ENCODE data around the gene ZNF460. TPM values are rescaled to one million over a fixed set of nuclear protein-coding genes. Genes with fewer than 3 reads are reported as not detected.

ZNF460 gene
- total RNA-seq, 1 donor from 2014 or later: 105 TPM

GRCh38 chr19:57308514-57308913, 28.2 kb downstream of the ZNF460 start:
- DNase-seq (ENCODE audit: low read depth): no peak
- H3K79me2 ChIP-seq (ENCODE audit: insufficient read depth, low read length): peaks cover 6% of the 10 kb centered on the region
- peaks cover 1% of the 10 kb centered on the region for H3K36me3 Mint-ChIP-seq (ENCODE audit: low read depth, unreplicated experiment)
- TF ChIP-seq, protein P1, sequence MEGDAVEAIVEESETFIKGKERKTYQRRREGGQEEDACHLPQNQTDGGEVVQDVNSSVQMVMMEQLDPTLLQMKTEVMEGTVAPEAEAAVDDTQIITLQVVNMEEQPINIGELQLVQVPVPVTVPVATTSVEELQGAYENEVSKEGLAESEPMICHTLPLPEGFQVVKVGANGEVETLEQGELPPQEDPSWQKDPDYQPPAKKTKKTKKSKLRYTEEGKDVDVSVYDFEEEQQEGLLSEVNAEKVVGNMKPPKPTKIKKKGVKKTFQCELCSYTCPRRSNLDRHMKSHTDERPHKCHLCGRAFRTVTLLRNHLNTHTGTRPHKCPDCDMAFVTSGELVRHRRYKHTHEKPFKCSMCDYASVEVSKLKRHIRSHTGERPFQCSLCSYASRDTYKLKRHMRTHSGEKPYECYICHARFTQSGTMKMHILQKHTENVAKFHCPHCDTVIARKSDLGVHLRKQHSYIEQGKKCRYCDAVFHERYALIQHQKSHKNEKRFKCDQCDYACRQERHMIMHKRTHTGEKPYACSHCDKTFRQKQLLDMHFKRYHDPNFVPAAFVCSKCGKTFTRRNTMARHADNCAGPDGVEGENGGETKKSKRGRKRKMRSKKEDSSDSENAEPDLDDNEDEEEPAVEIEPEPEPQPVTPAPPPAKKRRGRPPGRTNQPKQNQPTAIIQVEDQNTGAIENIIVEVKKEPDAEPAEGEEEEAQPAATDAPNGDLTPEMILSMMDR (IDR thresholded peaks at IDR 0.05; ENCODE audit: insufficient read depth, low read depth, low read length): no peak
- no peak for TF ChIP-seq EZH2 (IDR thresholded peaks at IDR 0.05; ENCODE audit: insufficient read depth, low read length)
- H2AFZ ChIP-seq (ENCODE audit: low read depth, low read length): no peak overlapping the region
- no peak overlapping the region for H3K27ac Mint-ChIP-seq (ENCODE audit: unreplicated experiment)
- H3K36me3 ChIP-seq (ENCODE audit: insufficient read depth, low read length): peaks cover 9% of the 10 kb centered on the region
- no peak overlapping the region for H3K4me3 ChIP-seq (ENCODE audit: insufficient read depth, low read depth, low read length)
- H3K4me3 Mint-ChIP-seq (ENCODE audit: unreplicated experiment): no peak overlapping the region
- peaks cover 2% of the 10 kb centered on the region for H3K27me3 Mint-ChIP-seq (ENCODE audit: low read depth, unreplicated experiment)
- H3K4me1 ChIP-seq (ENCODE audit: insufficient read depth, low read length): no peaks in the 10 kb centered on the region
- H3K27me3 ChIP-seq (ENCODE audit: insufficient read depth, low read length): no peaks in the 10 kb centered on the region
- no peak overlapping the region for H3K9ac ChIP-seq (ENCODE audit: low read length)
- no peak for FAIRE-seq
- H4K20me1 ChIP-seq (ENCODE audit: insufficient read depth, low read length): peaks cover 10% of the 10 kb centered on the region
- H3K4me1 Mint-ChIP-seq (ENCODE audit: low read depth, unreplicated experiment): peaks cover 6% of the 10 kb centered on the region
- no peaks in the 10 kb centered on the region for H3K9me3 Mint-ChIP-seq (ENCODE audit: unreplicated experiment)
- peaks cover 11% of the 10 kb centered on the region for H3K9me3 ChIP-seq (ENCODE audit: insufficient read depth, low read depth, low read length)
- no peak overlapping the region for H3K27ac ChIP-seq (ENCODE audit: low read depth, low read length)
- no peak overlapping the region for H3K4me2 ChIP-seq (ENCODE audit: low read length)

DNA sequence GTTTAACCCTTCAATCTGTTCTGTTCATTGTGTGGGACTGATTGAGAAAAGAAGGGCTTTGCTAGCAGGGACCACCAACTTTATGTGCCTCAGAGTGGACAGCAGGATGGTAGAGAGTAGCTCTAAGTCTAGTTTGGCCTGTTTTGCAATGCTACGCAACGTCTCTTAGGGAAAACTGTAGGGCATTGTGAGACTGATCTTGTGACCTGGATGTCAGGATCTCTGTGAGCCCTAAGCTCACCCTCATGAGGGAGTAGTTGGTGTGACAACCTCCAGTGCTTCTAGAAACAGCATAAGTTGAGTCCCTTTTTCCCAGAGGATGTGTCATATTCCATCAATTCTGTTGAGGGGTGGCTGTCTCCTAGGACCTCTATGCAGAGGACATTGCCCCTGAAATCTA, 30.5 kb downstream of the ZNF460 start:
- Histone ChIP-seq H3K36me3 (ENCODE audit: insufficient read depth, low read length) (no peaks in the 10 kb centered on the region), H4K20me1 (ENCODE audit: insufficient read depth, low read length) (no peaks in the 10 kb centered on the region), H3K9me3 (ENCODE audit: insufficient read depth, low read depth, low read length) (peaks cover 11% of the 10 kb centered on the region), H3K4me1 (ENCODE audit: insufficient read depth, low read length) (no peaks in the 10 kb centered on the region), H3K4me2 (ENCODE audit: low read length) (no peak overlapping the region), H2AFZ (ENCODE audit: low read depth, low read length) (no peak overlapping the region), H3K27ac (ENCODE audit: low read depth, low read length) (no peak overlapping the region), H3K79me2 (ENCODE audit: insufficient read depth, low read length) (no peaks in the 10 kb centered on the region), H3K4me3 (ENCODE audit: insufficient read depth, low read depth, low read length) (no peak overlapping the region), H3K27me3 (ENCODE audit: insufficient read depth, low read length) (no peaks in the 10 kb centered on the region), H3K9ac (ENCODE audit: low read length) (no peak overlapping the region)
- TF ChIP-seq EZH2 (IDR thresholded peaks at IDR 0.05; ENCODE audit: insufficient read depth, low read length): no peak
- TF ChIP-seq, protein P1 (IDR thresholded peaks at IDR 0.05; ENCODE audit: insufficient read depth, low read depth, low read length): no peak
- FAIRE-seq (no peak), DNase-seq (ENCODE audit: low read depth) (no peak)
- H3K27me3 Mint-ChIP-seq (ENCODE audit: low read depth, unreplicated experiment): peaks cover 12% of the 10 kb centered on the region
- no peak overlapping the region for H3K4me3 Mint-ChIP-seq (ENCODE audit: unreplicated experiment)
- H3K4me1 Mint-ChIP-seq (ENCODE audit: low read depth, unreplicated experiment): no peaks in the 10 kb centered on the region
- no peak overlapping the region for H3K27ac Mint-ChIP-seq (ENCODE audit: unreplicated experiment)
- peaks cover 2% of the 10 kb centered on the region for H3K9me3 Mint-ChIP-seq (ENCODE audit: unreplicated experiment)
- H3K36me3 Mint-ChIP-seq (ENCODE audit: low read depth, unreplicated experiment): peaks cover 4% of the 10 kb centered on the region

- no peak for FAIRE-seq
- H3K36me3 Mint-ChIP-seq (ENCODE audit: low read depth, unreplicated experiment): peaks cover 4% of the 10 kb centered on the region
- peaks cover 16% of the 10 kb centered on the region for H3K27me3 Mint-ChIP-seq (ENCODE audit: low read depth, unreplicated experiment)
These were observed 33.9 kb downstream of the ZNF460 start for GRCh38 chr19:57314146-57314545.

More at GRCh38 chr19:57314146-57314545, 33.9 kb downstream of the ZNF460 start:
- H3K36me3 ChIP-seq (ENCODE audit: insufficient read depth, low read length): no peaks in the 10 kb centered on the region
- no peak overlapping the region for H3K27ac ChIP-seq (ENCODE audit: low read depth, low read length)
- no peak overlapping the region for H2AFZ ChIP-seq (ENCODE audit: low read depth, low read length)
- H3K9me3 ChIP-seq (ENCODE audit: insufficient read depth, low read depth, low read length): peaks cover 3% of the 10 kb centered on the region
- no peak overlapping the region for H3K4me3 ChIP-seq (ENCODE audit: insufficient read depth, low read depth, low read length)
- DNase-seq (ENCODE audit: low read depth): no peak
- peaks cover 2% of the 10 kb centered on the region for H3K27me3 ChIP-seq (ENCODE audit: insufficient read depth, low read length)
- H3K4me1 ChIP-seq (ENCODE audit: insufficient read depth, low read length): no peaks in the 10 kb centered on the region
- no peaks in the 10 kb centered on the region for H4K20me1 ChIP-seq (ENCODE audit: insufficient read depth, low read length)
- no peaks in the 10 kb centered on the region for H3K79me2 ChIP-seq (ENCODE audit: insufficient read depth, low read length)
- H3K9ac ChIP-seq (ENCODE audit: low read length): no peak overlapping the region
- H3K4me2 ChIP-seq (ENCODE audit: low read length): no peak overlapping the region
- Mint-ChIP-seq H3K9me3 (ENCODE audit: unreplicated experiment) (peaks cover 2% of the 10 kb centered on the region), H3K4me3 (ENCODE audit: unreplicated experiment) (no peak overlapping the region), H3K4me1 (ENCODE audit: low read depth, unreplicated experiment) (no peaks in the 10 kb centered on the region), H3K27ac (ENCODE audit: unreplicated experiment) (no peak overlapping the region)
- TF ChIP-seq, protein P1 (IDR thresholded peaks at IDR 0.05; ENCODE audit: insufficient read depth, low read depth, low read length): no peak
- TF ChIP-seq EZH2 (IDR thresholded peaks at IDR 0.05; ENCODE audit: insufficient read depth, low read length): no peak
